ENCODE data around the gene A2M.

A2M gene

DNA sequence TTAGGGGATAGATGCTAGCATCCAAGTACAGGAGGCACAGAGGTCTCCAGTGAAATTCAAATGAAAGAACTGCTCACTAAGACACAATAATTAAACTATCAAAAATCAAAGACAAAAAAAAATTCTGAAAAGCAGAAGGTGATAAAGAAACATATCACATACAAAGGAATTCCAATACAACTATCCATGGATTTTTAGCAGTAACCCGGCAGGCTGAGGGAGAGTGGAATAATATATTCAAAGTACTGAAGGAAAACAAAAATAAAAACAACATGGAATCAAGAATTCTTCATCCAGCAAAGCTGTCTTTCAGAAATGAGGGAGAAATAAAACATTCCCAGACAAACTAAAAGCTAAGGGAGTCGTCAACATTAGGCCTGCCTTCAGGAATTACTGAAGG lies 31.9 kb downstream of the A2M start:
- TF ChIP-seq, protein P1, sequence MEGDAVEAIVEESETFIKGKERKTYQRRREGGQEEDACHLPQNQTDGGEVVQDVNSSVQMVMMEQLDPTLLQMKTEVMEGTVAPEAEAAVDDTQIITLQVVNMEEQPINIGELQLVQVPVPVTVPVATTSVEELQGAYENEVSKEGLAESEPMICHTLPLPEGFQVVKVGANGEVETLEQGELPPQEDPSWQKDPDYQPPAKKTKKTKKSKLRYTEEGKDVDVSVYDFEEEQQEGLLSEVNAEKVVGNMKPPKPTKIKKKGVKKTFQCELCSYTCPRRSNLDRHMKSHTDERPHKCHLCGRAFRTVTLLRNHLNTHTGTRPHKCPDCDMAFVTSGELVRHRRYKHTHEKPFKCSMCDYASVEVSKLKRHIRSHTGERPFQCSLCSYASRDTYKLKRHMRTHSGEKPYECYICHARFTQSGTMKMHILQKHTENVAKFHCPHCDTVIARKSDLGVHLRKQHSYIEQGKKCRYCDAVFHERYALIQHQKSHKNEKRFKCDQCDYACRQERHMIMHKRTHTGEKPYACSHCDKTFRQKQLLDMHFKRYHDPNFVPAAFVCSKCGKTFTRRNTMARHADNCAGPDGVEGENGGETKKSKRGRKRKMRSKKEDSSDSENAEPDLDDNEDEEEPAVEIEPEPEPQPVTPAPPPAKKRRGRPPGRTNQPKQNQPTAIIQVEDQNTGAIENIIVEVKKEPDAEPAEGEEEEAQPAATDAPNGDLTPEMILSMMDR (IDR thresholded peaks at IDR 0.05; ENCODE audit: extremely low read depth, insufficient read depth, missing control alignments) = no peak
- DNase-seq (ENCODE audit: low spot score) = no peak
- in situ Hi-C loops (cut with MboI; ENCODE audit: low pct_unique_long_range_greater_than_20kb, low sequenced_read_pairs, unreplicated experiment) = no loop called here

DNA sequence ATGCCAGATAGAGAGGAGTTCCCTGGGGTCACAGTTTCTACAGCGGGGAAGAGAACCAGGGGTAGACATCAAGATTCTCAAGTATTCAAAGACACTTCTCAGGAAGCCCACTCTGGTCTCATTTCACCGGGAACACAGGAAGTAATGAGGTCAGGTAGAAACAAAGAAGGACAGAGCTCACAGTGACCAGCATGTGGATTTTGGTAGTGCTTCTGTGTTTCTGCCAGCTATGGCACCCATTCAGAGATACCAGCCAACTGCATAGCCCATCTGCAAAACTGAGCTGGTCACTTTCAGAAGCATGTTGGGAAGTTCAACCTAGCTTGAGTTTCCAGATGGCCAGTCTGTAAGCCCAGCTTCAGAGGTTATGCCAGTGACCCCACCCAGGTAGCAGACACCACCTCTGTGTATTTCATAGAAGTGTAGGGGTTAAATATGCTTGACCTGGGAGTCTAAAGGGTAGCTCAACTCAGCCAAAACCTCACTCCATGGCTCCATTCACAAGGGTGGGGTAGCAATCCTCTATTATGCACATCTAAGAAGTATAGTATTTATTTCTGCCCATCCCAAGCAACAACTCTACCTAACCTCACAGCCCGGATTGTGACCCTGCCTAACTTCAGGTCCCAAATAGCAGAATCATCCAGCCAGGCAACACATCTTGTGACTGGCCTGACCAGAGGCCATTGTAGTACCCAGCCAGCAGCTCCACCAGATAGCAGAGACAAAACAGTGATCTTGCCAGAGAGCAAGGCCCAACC lies 33.9 kb downstream of the A2M start:
- no peak for DNase-seq (ENCODE audit: low spot score)
- in situ Hi-C loops (cut with MboI; ENCODE audit: low pct_unique_long_range_greater_than_20kb, low sequenced_read_pairs, unreplicated experiment) = no loop called here
- TF ChIP-seq, protein P1 (IDR thresholded peaks at IDR 0.05; ENCODE audit: extremely low read depth, insufficient read depth, missing control alignments) = no peak

DNA sequence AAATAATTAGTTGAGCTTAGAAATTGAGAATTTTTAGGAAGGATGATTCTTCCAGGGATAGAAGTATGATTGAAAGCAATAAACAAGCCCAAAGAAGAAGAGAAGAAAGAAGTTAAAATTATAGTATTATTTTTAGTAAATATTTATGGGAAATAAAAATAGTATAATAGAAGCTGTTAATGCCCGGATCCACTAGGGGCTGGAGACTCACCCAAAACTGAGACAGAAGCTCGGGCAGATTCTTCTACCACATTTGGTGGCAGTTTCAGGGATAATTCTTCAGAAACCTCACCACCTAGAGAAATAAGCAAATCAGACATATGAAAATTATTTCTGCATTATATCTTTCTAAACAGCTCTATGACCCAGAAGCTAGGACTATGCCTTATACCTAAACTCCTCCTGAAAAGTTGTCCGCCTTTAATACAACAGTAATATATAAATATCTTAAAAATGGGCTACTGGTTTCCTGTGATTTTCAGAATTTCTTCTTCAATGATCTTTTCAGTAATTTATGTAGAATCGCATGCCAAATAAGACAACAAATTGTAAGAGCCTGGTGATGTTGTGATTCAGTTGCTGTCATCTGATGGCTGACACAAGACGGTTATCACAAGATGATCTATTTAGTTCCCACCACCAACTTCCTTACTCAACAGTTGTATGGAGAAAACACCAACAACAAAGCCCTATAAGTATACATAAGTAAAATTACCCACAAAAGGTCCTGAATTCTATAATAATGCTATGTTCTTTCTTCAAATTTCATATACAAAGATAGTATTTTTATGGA lies 35.6 kb downstream of the A2M start:
- TF ChIP-seq, protein P1 (IDR thresholded peaks at IDR 0.05; ENCODE audit: extremely low read depth, insufficient read depth, missing control alignments) = no peak
- DNase-seq (ENCODE audit: low spot score) = no peak
- in situ Hi-C loops (cut with MboI; ENCODE audit: low pct_unique_long_range_greater_than_20kb, low sequenced_read_pairs, unreplicated experiment) = no loop called here

DNA sequence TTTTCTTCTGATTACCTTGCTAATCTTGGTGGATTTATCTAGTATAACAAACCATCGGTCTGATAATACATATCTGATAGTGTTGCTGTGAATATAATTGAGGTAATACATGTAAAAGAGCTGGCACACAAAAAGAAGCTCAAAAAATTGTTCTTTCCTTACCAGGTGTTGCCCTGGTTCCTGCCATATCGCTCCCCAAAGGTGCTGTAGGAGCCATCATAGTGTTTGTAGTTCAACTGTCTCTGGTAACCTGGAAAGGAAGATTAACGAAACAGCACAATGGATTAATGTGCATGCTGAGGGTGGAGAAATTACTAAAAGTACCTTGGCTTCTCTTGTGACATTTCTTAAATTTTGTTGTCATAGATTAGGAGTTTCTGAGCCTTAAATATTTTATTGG lies 36.6 kb downstream of the A2M start:
- in situ Hi-C loops (cut with MboI; ENCODE audit: low pct_unique_long_range_greater_than_20kb, low sequenced_read_pairs, unreplicated experiment) = no loop called here
- no peak for DNase-seq (ENCODE audit: low spot score)
- TF ChIP-seq, protein P1 (IDR thresholded peaks at IDR 0.05; ENCODE audit: extremely low read depth, insufficient read depth, missing control alignments) = no peak

DNA sequence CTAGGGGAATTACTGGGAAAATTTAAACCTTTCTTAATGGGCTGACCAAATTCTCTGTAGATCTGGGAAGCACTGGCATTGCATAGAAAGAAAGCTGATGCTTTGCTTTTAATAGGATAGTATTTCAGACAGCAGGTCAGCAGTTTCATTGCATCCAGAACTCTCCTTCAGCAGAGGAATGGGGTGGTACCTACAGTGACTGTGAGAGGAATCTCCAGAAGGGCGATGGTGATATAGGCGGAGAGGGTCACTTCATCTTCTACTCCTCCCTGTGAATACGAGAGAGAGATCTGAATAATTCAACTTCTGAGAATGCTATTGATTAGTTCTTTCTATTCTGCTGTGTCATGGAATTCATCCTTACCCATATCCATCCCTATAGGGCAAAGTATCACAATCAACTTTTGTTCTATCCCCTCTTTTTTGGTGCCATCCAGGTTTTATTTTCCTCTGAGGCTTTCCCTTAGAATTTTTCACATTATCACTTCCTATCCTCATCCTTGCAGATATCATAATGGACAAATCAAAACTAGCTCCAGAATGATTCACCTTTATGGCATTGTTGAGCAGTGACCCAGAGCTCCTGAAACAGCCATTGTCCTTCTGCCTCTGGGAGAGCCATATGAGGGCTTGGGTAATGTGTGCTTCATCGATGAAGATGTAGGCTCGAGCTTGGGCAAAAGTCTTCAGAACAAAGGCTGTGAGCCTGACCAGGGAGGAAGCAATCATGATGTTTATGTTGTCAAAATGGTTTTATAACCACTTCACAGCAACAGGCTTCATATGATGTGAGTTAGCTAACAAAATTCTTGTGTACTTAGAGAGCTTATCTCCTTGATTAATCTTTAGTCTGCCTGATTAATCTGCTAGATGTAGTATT lies 38.3 kb downstream of the A2M start:
- DNase-seq (ENCODE audit: low spot score) = no peak
- TF ChIP-seq, protein P1 (IDR thresholded peaks at IDR 0.05; ENCODE audit: extremely low read depth, insufficient read depth, missing control alignments) = no peak
- in situ Hi-C loops (cut with MboI; ENCODE audit: low pct_unique_long_range_greater_than_20kb, low sequenced_read_pairs, unreplicated experiment) = no loop called here

DNA sequence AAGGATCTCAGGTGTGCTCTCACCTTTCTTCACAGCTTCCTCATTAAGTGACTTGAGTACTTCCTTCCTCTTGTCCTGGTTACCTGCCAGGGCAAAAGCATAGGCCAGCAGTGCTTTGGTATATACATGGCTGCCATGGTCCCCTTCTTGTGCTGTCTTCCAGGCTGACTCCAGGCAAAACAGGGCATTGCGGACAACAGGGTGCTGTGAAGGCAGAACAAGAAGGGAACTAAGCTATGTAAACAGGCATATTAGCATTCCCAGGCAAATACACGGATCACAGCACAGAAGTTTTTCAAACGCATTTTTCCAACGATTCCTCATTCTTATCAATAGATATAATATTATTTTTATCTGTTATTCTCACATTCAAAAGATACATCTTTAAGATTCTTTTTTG lies 39.0 kb downstream of the A2M start:
- DNase-seq (ENCODE audit: low spot score) = no peak
- in situ Hi-C loops (cut with MboI; ENCODE audit: low pct_unique_long_range_greater_than_20kb, low sequenced_read_pairs, unreplicated experiment) = no loop called here
- TF ChIP-seq, protein P1 (IDR thresholded peaks at IDR 0.05; ENCODE audit: extremely low read depth, insufficient read depth, missing control alignments) = no peak

Data from GM13977 (cell line).